HepG2 (cell line): ENCODE results near the gene ASIC3. TPM values are rescaled to one million over a fixed set of nuclear protein-coding genes. Genes with fewer than 3 reads are reported as not detected.

Experiments
- DMTF1 ChIP-seq: sonication (generic); formaldehyde crosslinking; IDR thresholded peaks from 2 replicates; pipeline ENCODE4 v1.4.0; 2020; ENCODE audit warnings: mild to moderate bottlenecking, missing genetic modification reagents
- HIC2 ChIP-seq: sonication (generic); formaldehyde crosslinking; IDR thresholded peaks from 2 replicates; pipeline ENCODE4 v1.9.0; 2022; ENCODE audit warnings: low read depth, missing genetic modification reagents
- HOXA7 ChIP-seq: sonication (generic); formaldehyde crosslinking; IDR thresholded peaks from 2 replicates; pipeline ENCODE4 v1.8.1; 2022; ENCODE audit warnings: mild to moderate bottlenecking, missing genetic modification reagents, moderate library complexity
- KLF12 ChIP-seq: sonication (generic); formaldehyde crosslinking; IDR thresholded peaks from 2 replicates; pipeline ENCODE4 v1.4.0; 2020; ENCODE audit warnings: missing genetic modification reagents, borderline replicate concordance
- MED1 ChIP-seq: sonication (generic); formaldehyde crosslinking; IDR thresholded peaks from 2 replicates; pipeline ENCODE4 v1.4.0; 2020; ENCODE audit warnings: missing genetic modification reagents
- NR2F6 ChIP-seq, 2 experiments: IDR thresholded peaks; 2 replicates each; pipeline ENCODE4 v1.6.1; 2016; ENCODE audit warnings: antibody characterized with exemption in 1 of 2, mild to moderate bottlenecking in 1 of 2
- PAXIP1 ChIP-seq: sonication (generic); formaldehyde crosslinking; conservative IDR thresholded peaks from 2 replicates; pipeline ENCODE4 v1.4.0; 2020; ENCODE audit warnings: mild to moderate bottlenecking, missing genetic modification reagents, moderate library complexity
- TEF ChIP-seq: sonication (generic); formaldehyde crosslinking; IDR thresholded peaks from 2 replicates; pipeline ENCODE4 v1.5.0; 2020; ENCODE audit warnings: missing genetic modification reagents
- ZNF609 ChIP-seq: sonication (generic); formaldehyde crosslinking; IDR thresholded peaks from 2 replicates; pipeline ENCODE4 v1.4.0; 2020; ENCODE audit warnings: mild to moderate bottlenecking, missing genetic modification reagents, borderline replicate concordance
- ZSCAN29 ChIP-seq: sonication (generic); formaldehyde crosslinking; conservative IDR thresholded peaks from 2 replicates; pipeline ENCODE4 v1.4.0; 2020; ENCODE audit warnings: mild to moderate bottlenecking, missing genetic modification reagents
- polyA plus RNA-seq, 8 experiments: library from polyadenylated mRNA; depleted of rRNA in 3 of 8; stranded (reverse) in 7 of 8; unstranded in 1 of 8; fragments of >200 nt; fragmentation: Illumina TruSeq in 4 of 8; extraction: Trizol in 4 of 8; gene quantifications; 2 replicates each; pipeline versions ENCODE4 v1.2.1 to v1.2.3, GENCODE V29; 2011 to 2016; ENCODE audit warnings: low read depth in 4 of 8, missing spikeins in 1 of 8, mixed read lengths in 1 of 8; ENCODE audit not compliant: insufficient read depth in 1 of 8
- total RNA-seq, 5 experiments: library from RNA; depleted of rRNA; stranded (reverse); fragments of >200 nt; fragmentation: Illumina TruSeq; extraction: Trizol; gene quantifications; 2 replicates each; pipeline ENCODE4 v1.2.3, GENCODE V29; 2016; ENCODE audit warnings: low read depth in 1 of 5

Gene ASIC3
- total and polyA plus RNA-seq, 2 of the 13 experiments (the other 11 are each of a cell fraction or from before 2014, with no cell fraction given), result 0.51 TPM; not detected in 1

- TF ChIP-seq TEF (CRISPR knock-in tag) (no peak), HIC2 (CRISPR knock-in tag) (peak; percentile 68), KLF12 (CRISPR knock-in tag) (no peak), NR2F6 (IDR thresholded peaks at IDR 0.05) (no peak), NR2F6 (CRISPR knock-in tag; IDR thresholded peaks at IDR 0.05) (no peak), ZSCAN29 (CRISPR knock-in tag) (no peak), PAXIP1 (CRISPR knock-in tag) (peak; percentile 46), HOXA7 (peak; percentile 23; the same call in 1 of the 2 replicates), DMTF1 (CRISPR knock-in tag) (no peak), ZNF609 (peak; percentile 50; the same call in 1 of the 2 replicates), MED1 (CRISPR knock-in tag) (peak; percentile 53; the same call in 1 of the 2 replicates)
These were observed 37.6 kb downstream of the ASIC3 start, which contains the start of gene AGAP3 (continued) for GRCh38 chr7:151085691-151086620.
